Measurements from ENCODE around the gene IPMK.
"Not testable (repeated sequence)": the region's sequence is repeated elsewhere in the genome, so short reads cannot be mapped to it uniquely, and the experiment has no call there.

The IPMK gene

DNA sequence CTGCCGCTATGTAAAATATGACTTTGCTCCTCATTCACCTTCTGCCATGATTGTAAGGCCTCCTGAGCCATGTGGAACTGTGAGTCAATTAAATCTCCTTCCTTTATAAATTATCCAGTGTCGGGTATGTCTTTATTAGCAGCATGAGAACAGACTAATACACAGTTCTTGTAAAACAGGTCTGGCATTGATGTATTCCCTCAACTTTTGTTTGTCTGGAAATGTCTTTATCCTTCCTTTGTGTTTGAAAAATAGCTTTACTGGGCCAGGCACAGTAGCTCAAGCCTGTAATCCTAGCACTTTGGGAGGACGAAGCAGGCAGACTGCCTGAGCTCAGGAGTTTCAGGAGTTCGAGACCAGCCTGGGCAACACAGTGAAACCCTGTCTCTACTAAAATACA is 14.5 kb downstream of the IPMK start:
- TF ChIP-seq, protein P1, sequence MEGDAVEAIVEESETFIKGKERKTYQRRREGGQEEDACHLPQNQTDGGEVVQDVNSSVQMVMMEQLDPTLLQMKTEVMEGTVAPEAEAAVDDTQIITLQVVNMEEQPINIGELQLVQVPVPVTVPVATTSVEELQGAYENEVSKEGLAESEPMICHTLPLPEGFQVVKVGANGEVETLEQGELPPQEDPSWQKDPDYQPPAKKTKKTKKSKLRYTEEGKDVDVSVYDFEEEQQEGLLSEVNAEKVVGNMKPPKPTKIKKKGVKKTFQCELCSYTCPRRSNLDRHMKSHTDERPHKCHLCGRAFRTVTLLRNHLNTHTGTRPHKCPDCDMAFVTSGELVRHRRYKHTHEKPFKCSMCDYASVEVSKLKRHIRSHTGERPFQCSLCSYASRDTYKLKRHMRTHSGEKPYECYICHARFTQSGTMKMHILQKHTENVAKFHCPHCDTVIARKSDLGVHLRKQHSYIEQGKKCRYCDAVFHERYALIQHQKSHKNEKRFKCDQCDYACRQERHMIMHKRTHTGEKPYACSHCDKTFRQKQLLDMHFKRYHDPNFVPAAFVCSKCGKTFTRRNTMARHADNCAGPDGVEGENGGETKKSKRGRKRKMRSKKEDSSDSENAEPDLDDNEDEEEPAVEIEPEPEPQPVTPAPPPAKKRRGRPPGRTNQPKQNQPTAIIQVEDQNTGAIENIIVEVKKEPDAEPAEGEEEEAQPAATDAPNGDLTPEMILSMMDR (IDR thresholded peaks at IDR 0.05; ENCODE audit: insufficient read depth, low read length, poor library complexity, severe bottlenecking): no peak
- no peak for TF ChIP-seq EZH2phosphoT487 (conservative IDR thresholded peaks at IDR 0.05; ENCODE audit: low read length)
- peaks cover 7% of the 10 kb centered on the region; the same call in 1 of the 2 replicates for H3K36me3 ChIP-seq (ENCODE audit: low read length)

DNA sequence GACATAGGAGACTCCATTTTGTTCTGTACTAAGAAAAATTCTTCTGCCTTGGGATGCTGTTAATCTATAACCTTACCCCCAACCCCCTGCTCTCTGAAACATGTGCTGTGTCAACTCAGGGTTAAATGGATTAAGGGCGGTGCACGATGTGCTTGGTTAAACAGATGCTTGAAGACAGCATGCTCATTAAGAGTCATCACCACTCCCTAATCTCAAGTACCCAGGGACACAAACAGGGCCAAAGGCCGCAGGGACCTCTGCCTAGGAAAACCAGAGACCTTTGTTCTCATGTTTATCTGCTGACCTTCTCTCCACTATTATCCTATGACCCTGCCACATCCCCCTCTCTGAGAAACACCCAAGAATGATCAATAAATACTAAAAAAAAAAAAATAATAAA is 23.0 kb downstream of the IPMK start:
- not testable (repeated sequence) for H3K27ac ChIP-seq (ENCODE audit: low read depth, low read length); H3K9me2 ChIP-seq (replicated peaks; ENCODE audit: insufficient read depth, low read length); H3K4me3 ChIP-seq (ENCODE audit: insufficient read depth, low read length, poor library complexity, severe bottlenecking); H3K9me3 ChIP-seq (ENCODE audit: insufficient read depth, low read length); H3F3A ChIP-seq (ENCODE audit: insufficient read depth); H2AFZ ChIP-seq (ENCODE audit: low read depth, low read length, severe bottlenecking); H3K27me3 ChIP-seq (ENCODE audit: low read length); H3K4me2 ChIP-seq (ENCODE audit: low read depth, low read length, poor library complexity, severe bottlenecking); H3K36me3 ChIP-seq (ENCODE audit: low read length); H3K9ac ChIP-seq (ENCODE audit: low read length)
- Histone ChIP-seq H4K20me1 (ENCODE audit: low read depth, low read length) (peaks cover 10% of the 10 kb centered on the region; the same call in 1 of the 2 replicates), H3K79me2 (ENCODE audit: insufficient read depth, low read length) (peaks cover 51% of the 10 kb centered on the region)

More for the DNA sequence above, 14.5 kb downstream of the IPMK start:
- H3K79me2 ChIP-seq (ENCODE audit: insufficient read depth, low read length): peaks cover 60% of the 10 kb centered on the region
- H4K20me1 ChIP-seq (ENCODE audit: low read depth, low read length): no peaks in the 10 kb centered on the region
- H3K4me2 ChIP-seq (ENCODE audit: low read depth, low read length, poor library complexity, severe bottlenecking): no peak overlapping the region
- no peak overlapping the region for H2AFZ ChIP-seq (ENCODE audit: low read depth, low read length, severe bottlenecking)
- H3K9ac ChIP-seq (ENCODE audit: low read length): no peak overlapping the region
- no peaks in the 10 kb centered on the region for H3K9me2 ChIP-seq (replicated peaks; ENCODE audit: insufficient read depth, low read length)
- H3K27ac ChIP-seq (ENCODE audit: low read depth, low read length): no peak overlapping the region
- no peaks in the 10 kb centered on the region; the same call in 1 of the 2 replicates for H3K9me3 ChIP-seq (ENCODE audit: insufficient read depth, low read length)
- no peak overlapping the region for H3K4me3 ChIP-seq (ENCODE audit: insufficient read depth, low read length, poor library complexity, severe bottlenecking)
- no peaks in the 10 kb centered on the region for H3K27me3 ChIP-seq (ENCODE audit: low read length)
- no peaks in the 10 kb centered on the region for H3F3A ChIP-seq (ENCODE audit: insufficient read depth)

DNA sequence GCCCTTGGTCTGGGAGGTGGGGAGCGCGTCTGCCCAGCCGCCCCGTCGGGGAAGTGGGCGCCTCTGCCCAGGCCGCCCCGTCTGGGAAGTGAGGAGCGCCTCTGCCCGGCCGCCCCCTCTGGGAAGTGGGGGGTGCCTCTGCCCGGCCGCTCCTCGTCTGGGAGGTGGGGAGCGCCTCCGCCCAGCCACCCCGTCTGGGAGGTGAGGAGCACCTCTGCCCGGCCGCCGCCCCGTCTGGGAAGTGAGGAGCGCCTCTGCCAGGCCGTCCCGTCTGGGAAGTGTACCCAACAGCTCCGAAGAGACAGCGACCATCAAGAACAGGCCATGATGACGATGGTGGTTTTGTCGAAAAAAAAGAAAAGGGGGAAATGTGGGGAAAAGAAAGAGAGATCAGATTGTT is 23.5 kb downstream of the IPMK start:
- H3K9me3 ChIP-seq (ENCODE audit: insufficient read depth, low read length); H3K27me3 ChIP-seq (ENCODE audit: low read length); H3K9ac ChIP-seq (ENCODE audit: low read length); H3K36me3 ChIP-seq (ENCODE audit: low read length); H3K9me2 ChIP-seq (replicated peaks; ENCODE audit: insufficient read depth, low read length); H2AFZ ChIP-seq (ENCODE audit: low read depth, low read length, severe bottlenecking); H3F3A ChIP-seq (ENCODE audit: insufficient read depth); H3K4me3 ChIP-seq (ENCODE audit: insufficient read depth, low read length, poor library complexity, severe bottlenecking); H3K4me2 ChIP-seq (ENCODE audit: low read depth, low read length, poor library complexity, severe bottlenecking); H3K27ac ChIP-seq (ENCODE audit: low read depth, low read length): not testable (repeated sequence)
- Histone ChIP-seq H3K79me2 (ENCODE audit: insufficient read depth, low read length) (peaks cover 53% of the 10 kb centered on the region), H4K20me1 (ENCODE audit: low read depth, low read length) (peaks cover 11% of the 10 kb centered on the region; the same call in 1 of the 2 replicates)

DNA sequence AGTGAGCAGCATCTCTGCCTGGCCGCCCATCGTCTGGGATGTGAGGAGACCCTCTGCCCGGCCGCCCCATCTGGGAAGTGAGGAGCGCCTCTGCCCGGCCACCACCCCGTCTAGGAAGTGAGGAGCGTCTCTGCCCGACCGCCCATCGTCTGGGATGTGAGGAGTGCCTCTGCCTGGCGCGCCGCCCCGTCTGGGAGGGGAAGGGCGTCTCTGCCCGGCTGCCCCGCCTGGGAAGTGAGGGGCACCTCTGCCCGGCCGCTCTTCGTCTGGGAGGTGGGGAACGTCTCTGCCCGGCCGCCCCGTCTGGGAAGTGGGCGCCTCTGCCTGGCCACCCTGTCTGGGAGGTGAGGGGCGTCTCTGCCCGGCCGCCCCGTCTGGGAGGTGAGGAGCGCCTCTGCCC is 23.9 kb downstream of the IPMK start:
- not testable (repeated sequence) for H3K9me3 ChIP-seq (ENCODE audit: insufficient read depth, low read length); H3K27me3 ChIP-seq (ENCODE audit: low read length); H3K4me3 ChIP-seq (ENCODE audit: insufficient read depth, low read length, poor library complexity, severe bottlenecking); H3F3A ChIP-seq (ENCODE audit: insufficient read depth); H3K27ac ChIP-seq (ENCODE audit: low read depth, low read length); H3K9ac ChIP-seq (ENCODE audit: low read length); H3K4me2 ChIP-seq (ENCODE audit: low read depth, low read length, poor library complexity, severe bottlenecking); H3K36me3 ChIP-seq (ENCODE audit: low read length); H3K9me2 ChIP-seq (replicated peaks; ENCODE audit: insufficient read depth, low read length); H2AFZ ChIP-seq (ENCODE audit: low read depth, low read length, severe bottlenecking)
- Histone ChIP-seq H3K79me2 (ENCODE audit: insufficient read depth, low read length) (peaks cover 57% of the 10 kb centered on the region), H4K20me1 (ENCODE audit: low read depth, low read length) (peaks cover 11% of the 10 kb centered on the region; the same call in 1 of the 2 replicates)

DNA sequence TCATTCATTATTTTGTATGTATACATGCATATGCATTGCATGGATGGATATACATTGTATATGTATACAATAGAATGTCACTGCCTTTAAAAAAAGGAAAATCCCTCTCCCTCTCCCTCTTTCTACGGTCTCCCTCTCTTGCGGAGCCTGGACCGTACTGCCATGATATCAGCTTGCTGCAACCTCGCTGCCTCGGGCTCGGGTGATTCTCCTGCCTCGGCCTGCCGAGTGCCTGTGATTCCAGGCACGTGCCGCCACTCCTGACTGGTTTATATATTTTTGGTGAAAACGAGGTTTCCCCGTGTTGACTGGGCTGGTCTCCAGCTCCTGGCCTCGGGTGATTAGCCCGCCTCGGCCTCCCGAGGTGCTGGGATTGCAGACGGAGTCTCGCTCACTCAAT is 24.4 kb downstream of the IPMK start:
- H3K9ac ChIP-seq (ENCODE audit: low read length): no peak overlapping the region
- H3K9me3 ChIP-seq (ENCODE audit: insufficient read depth, low read length): no peaks in the 10 kb centered on the region
- peaks cover 12% of the 10 kb centered on the region for H4K20me1 ChIP-seq (ENCODE audit: low read depth, low read length)
- no peaks in the 10 kb centered on the region for H3K9me2 ChIP-seq (replicated peaks; ENCODE audit: insufficient read depth, low read length)
- peaks cover 57% of the 10 kb centered on the region for H3K79me2 ChIP-seq (ENCODE audit: insufficient read depth, low read length)
- H3K27ac ChIP-seq (ENCODE audit: low read depth, low read length): no peak overlapping the region
- no peak overlapping the region for H3K4me3 ChIP-seq (ENCODE audit: insufficient read depth, low read length, poor library complexity, severe bottlenecking)
- H3F3A ChIP-seq (ENCODE audit: insufficient read depth): no peaks in the 10 kb centered on the region
- no peaks in the 10 kb centered on the region for H3K27me3 ChIP-seq (ENCODE audit: low read length)
- H3K4me2 ChIP-seq (ENCODE audit: low read depth, low read length, poor library complexity, severe bottlenecking): no peak overlapping the region
- TF ChIP-seq, protein P1 (IDR thresholded peaks at IDR 0.05; ENCODE audit: insufficient read depth, low read length, poor library complexity, severe bottlenecking): no peak
- no peak for TF ChIP-seq EZH2phosphoT487 (conservative IDR thresholded peaks at IDR 0.05; ENCODE audit: low read length)
- no peaks in the 10 kb centered on the region for H3K36me3 ChIP-seq (ENCODE audit: low read length)
- H2AFZ ChIP-seq (ENCODE audit: low read depth, low read length, severe bottlenecking): no peak overlapping the region
